HFF-Myc (cell line): ENCODE data around the gene MYL6B.

ENCODE experiments used
- DNase-seq: peaks from one replicate; pipeline ENCODE4 v3.0.0-alpha.2; 2011; ENCODE audit warnings: low read depth; ENCODE audit errors: extremely low read depth
- H3K4me3 ChIP-seq: replicated peaks from 2 replicates; pipeline ENCODE4 v1.5.1; 2011; ENCODE audit warnings: low read depth, mild to moderate bottlenecking, control low read depth, low read length
- CTCF ChIP-seq: IDR thresholded peaks from 2 replicates; pipeline ENCODE4 v1.5.1; 2012; ENCODE audit warnings: mild to moderate bottlenecking, low read depth, low read length, control low read depth; ENCODE audit errors: missing control alignments

The MYL6B gene

DNA sequence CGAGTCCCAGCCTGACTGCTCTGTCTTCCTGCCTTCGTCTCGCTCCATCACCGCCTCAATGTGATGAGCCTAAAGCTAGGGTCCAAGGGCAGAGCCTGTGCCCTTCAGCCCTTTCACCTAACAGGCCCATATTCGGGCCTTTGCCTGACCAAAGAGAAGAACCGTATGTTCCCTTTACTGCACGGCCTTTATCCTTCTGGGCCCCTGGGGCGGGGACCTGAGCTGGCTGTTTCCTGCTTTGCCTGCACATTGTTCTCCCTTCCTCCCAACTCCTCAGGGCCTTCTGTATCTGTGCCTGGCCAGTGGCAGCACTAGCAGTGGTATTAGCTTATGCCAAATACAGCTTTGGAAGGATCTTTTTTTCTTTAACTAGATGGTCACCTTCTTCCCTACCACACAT is 8.5 kb upstream of the MYL6B start:
- DNase-seq: no peak
- no peak for TF ChIP-seq CTCF
- no peak overlapping the region for H3K4me3 ChIP-seq

GRCh38 chr12:56145217-56145616 is 7.2 kb upstream of the MYL6B start:
- H3K4me3 ChIP-seq: no peak overlapping the region
- TF ChIP-seq CTCF: no peak
- no peak for DNase-seq

DNA sequence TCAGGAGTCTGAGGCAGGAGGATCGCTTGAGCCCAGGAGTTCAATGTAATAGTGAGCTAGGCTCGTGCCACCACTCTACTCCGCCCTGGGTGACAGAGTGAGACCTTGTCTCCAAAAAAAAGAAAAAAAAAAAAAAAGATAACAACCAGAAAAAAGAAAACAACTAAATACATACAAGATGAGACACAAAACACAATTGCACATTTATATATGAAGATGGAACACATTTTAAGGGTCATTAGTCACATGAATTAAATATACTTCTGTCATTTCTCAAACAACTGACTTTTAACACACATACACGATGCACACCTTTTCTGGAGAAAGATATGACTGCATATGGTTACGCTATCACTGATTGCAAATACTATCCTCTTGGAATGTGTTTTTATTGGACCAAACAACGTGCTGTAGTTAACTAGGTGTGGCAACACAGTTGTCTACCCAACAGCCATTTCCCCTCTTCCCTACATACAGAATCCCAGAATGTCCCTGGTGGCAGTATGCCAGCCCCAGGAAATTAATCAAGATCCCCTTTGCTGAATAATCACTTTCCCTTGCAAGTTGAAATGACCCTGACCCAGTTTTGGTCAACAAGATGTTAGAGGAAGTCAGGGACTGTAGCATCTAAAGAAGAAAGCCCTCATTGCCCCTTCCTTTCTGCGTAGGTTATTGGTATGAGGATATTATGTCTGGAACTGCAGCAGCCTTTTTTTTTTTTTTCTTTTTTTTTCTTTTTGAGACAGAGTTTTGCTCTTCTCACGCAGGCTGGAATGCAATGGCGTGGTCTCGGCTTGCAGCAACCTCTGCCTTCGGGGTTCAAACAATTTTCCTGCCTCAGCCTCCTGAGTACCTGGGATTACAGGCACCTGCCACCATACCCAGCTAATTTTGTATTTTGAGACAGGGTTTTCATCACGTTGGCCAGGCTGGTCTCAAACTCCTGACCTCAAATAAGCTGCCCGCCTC is 5.6 kb upstream of the MYL6B start:
- TF ChIP-seq CTCF: no peak
- no peak for DNase-seq
- H3K4me3 ChIP-seq: no peak overlapping the region

DNA sequence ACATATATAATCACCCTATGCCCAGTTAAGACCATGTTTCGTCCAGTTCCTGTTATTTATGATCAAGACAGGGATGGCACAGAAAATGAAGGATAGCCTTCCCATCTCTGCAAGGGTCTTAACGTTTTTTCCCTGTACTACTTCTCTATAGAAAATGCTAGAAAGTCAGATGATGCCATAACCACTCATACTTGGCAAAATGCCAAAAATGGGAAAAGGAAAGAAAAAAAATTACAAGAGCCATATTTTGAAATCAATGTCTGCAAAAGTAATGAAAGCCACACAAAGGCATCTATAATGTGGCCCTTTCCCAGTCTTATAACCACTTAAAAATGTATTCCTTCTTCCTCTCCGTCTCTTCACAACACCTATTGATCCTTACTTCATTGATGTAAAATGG is 1.8 kb upstream of the MYL6B start:
- no peak overlapping the region for H3K4me3 ChIP-seq
- DNase-seq: no peak
- TF ChIP-seq CTCF: no peak

DNA sequence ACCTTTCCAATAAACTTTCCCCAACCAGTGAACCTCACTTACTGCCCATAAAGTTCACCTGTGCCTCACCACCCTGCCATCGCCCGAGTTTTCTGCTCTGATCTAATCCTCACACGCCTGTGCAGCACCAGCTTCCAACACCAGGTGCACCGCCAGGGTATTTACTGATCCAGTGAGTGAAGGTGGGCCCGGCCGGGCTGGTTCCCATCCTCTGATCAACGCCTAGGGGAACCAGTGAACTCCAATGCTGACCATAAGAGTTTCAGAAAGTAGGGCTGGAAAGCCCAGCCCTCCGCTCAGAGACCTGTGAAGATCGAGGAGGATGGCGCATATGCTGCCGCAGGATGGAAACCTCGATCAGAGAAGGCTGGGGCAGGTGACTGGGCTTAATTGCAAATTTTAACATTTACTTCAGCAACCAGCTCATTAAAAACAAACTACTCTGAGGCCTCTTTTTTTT is 685 bp upstream of the MYL6B start:
- DNase-seq: no peak
- peak overlapping the region; percentile 80 for H3K4me3 ChIP-seq
- peak; percentile 28 for TF ChIP-seq CTCF

DNA sequence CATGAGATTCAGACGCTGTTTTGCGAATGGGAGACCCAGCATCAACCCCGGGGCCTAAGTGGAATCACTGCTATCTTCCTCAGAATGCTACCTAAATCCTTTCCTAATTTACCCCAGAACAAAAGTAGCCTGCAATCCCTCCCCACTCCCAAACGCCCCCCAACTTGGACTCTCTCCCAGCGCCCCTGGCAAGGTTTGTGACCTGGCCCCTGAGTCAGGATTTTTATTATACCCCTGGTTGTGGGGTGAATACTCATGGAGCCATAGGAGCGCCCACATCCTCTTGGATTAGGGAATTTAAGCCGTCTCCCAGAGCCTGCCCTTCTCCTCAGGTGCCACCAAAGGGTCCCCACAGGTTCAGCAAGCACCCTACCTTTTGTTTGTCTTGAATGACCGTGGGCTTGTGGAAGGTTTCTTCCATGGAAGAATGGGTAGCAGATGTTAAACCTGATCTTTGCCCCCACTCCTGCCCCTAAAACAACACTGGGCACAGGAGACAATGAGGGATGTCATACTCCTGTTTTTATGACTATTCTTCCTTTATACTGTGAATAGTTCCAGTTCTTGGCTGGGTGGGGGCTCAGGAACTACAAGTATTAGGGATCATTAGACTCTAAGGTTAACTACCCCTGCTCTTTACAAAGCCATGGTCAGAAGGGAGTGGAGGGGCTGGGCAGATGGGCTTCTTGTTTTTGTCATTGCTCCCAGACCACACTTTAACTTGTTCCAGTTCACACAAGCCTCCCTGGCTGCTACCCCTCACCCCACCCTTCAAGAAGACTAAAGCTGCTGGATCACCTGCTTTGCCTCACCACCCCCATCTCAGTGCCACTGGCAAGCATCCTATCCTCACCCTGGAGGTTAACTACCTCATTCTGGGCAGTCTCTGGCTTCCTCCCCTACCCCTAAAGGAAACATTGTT is 630 bp downstream of the MYL6B start:
- DNase-seq: no peak
- TF ChIP-seq CTCF: no peak
- H3K4me3 ChIP-seq: peak overlapping the region; percentile 80
